DMS 273 (cell line): ENCODE data around the gene DCAF17.
"Not testable (repeated sequence)": the region's sequence is repeated elsewhere in the genome, so short reads cannot be mapped to it uniquely, and the experiment has no call there.

Experiments used
- DNase-seq: peaks from one replicate; lab custom pipeline; 2025; ENCODE audit not compliant: unreplicated experiment; lab: John Stamatoyannopoulos, UW

DCAF17 gene

DNA sequence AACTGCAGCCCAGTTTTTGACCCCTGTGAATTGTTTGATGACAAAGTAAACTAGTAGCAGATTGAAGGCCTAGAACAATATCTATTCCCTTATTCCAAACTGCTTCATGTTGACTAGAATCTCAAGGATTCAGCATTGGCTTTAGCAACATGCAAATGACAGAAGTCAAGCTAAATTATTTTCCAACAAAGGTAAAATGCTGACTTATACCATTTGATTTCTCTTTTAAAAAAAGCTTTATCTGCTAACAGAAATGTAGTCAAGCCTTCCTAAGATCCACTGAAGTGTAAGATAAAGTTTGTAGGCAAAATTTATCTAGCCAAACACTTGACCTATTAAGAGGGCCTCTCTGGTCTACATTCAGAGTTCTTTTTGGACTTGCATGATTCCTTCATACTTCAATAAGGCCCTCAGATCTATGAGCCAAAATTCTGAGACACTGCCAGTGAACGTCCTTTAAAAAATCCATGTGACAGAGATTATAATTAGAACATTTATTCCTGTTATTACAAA is 78.7 kb downstream of the DCAF17 start:
- no peak for DNase-seq

DNA sequence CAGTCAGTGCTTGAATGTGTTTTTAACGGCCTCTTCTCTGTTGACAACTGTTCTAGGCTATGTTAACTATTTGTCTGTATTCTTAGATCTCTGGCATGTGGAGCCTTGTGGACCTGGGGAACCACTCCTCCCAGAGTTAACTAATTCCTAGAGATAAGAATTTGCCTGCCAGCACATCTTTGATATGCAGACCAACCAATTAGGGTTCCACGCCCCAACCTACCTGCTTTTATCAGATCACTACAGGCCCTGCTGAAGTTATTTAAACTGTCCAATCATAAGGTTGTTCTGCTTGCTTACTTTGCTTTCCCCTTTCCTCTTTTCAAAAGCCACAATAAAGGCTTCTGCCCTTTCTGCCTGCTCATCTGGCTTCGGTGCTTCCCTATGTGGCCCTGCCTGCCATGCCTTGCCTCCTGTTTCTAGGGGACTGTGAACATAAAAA is 79.7 kb downstream of the DCAF17 start:
- DNase-seq: no peak

DNA sequence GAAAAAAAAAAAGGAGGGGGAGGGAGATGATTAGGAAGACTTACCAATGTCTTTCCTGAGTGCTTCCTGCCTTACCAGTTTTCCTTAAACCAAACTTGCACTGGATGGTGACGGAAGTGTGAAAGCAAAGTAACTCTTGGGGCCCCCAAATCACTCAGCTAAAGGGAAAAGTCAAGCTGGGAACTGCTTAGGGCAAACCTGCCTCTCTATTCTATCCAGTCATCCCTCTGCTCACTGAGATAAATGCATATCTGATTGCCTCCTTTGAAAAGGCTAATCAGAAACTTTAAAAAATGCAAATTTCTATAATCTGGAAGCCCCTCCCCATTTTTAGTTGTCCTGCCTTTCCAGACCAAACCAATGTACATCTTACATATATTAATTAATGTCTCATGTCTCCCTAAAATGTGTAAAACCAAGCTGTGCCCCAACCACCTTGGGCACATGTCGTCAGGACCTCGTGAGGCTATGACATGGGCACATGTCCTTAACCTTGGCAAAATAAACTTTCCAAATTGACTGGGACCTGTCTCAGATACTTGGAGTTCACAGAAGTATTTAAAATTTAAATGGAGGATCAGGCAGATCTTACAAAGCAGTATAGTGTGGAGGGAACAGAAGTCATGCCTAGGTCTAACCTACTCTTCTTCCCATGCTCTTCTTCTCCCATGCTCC is 81.0 kb downstream of the DCAF17 start:
- DNase-seq: no peak

DNA sequence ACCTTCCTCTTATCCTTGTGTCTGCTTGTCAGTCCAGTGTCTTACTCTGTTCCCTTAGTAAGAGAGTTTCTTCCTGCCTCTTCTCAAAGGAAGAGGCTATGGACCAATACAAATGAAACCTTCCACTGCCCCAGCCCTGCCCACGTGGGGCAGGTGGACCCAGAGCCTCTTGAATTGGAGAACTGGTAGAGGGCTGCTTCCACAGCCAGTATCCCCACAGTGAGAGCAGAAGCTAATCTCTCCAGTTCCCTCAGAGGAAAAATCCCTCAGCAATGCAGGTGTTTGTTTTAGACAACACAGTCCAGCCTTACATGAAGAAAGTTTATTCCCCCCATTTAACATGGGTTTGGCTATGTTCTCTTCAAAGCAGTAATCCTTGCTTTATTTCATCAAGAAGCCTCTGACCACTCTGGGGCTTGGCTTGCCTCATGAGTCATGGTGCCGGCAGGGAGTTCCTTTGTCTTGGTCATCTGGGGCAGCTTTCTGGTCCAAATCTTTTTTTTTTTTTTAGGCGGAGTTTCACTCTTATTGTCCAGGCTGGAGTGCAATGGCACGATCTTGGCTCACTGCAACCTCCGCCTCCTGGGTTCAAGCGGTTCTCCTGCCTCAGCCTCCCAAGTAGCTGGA is 81.8 kb downstream of the DCAF17 start:
- no peak for DNase-seq

DNA sequence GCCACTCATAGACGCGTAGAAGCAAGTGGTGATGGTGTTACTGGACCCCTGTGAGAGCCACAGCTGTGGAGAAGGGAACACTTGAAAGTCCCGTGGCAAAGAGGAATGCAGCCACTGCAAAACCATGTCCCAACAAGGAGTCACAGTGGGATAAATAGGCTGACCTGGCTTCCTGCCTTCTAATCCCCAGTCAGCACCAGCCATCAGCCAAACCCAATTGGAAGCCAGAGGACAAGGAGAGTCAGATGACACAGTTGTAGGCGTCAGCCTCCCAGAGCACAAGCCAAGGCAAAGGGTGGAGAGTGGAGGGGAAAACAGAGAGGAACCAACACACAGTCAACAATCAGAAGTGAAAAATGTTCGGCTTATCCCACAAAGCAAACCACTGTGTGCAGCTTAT is 82.8 kb downstream of the DCAF17 start:
- DNase-seq: no peak

DNA sequence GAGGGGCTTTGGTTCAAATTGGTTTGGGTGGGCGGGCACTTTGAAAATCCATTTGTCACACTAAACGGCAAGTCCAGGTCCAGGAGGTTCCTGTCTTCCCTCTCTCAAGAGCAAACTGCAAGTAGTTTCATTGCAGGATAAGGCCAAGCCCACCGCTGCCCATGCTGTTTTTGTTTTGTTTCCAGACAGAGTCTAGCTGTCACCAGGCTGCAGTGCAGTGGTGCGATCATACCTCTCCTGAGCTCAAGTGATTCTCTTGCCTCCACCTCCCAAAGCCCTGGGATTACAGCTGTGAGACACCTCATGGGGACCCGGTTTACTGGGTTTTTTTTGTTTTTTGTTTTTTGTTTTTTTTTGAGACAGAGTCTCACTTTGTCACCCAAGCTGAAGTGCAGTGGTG is 86.4 kb downstream of the DCAF17 start:
- DNase-seq: no peak

DNA sequence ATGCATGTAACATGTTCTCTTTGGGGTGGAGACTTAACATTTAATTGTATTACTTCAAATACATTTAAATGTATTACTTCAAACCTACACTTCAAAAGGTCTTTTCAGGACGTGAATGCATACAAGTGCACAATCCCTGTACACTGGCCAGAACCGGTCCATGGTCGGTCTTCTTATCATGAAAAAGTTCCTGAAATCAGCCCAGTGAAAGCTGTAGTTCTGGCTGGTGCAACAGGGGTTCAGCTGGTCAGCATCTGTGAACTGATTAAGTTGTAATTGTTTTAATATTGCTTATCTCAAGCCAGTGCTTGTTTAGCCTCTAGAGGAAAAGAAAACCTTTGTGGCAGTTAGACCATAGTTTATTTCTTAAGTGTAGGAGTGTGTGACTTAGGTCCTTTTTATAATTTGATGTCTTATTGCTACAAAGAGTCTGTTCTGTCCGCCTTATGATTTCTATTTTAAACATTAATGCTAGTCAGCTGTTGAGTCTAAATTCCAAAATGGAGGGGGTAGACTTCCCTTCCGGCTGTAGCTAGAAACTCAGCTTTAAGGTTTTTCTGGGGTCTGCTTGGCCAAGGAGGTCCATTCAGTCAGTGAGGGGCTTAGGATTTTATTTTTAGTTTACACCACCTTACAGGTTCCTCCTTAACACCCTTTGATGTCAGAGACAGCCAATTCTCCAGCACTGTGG is 87.5 kb downstream of the DCAF17 start:
- DNase-seq: no peak

DNA sequence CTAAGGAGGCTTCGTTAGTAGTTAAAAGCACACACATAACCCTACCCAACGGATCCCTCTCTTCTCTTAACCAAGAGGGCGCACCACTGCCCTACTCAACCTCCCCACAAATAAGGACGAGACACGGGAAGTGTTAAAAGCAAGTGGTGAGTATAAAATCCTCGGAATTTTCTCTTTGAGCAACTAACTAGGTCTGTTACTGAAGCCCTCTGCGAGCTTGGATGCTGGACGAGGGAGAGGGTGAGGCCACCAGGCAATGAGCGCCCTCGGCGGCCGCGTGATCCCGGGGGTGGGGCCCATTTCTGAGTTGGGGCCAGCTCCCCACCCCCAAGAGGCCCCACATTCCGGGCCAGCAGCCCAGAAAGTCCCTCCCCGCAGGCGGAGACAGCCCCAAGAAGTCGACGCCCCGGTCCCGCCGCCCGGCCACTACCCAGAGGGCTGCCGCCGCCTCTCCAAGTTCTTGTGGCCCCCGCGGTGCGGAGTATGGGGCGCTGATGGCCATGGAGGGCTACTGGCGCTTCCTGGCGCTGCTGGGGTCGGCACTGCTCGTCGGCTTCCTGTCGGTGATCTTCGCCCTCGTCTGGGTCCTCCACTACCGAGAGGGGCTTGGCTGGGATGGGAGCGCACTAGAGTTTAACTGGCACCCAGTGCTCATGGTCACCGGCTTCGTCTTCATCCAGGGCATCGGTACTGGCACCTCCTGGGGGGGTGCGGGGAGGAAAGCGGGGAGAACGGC is 88.2 kb downstream of the DCAF17 start, which contains the start of gene CYBRD1:
TSS of gene CYBRD1 (plus strand) at position 423 of the 736 bp plus-strand sequence. CDS start at position 495, 72 bp downstream.
- DNase-seq: peak; percentile 80

DNA sequence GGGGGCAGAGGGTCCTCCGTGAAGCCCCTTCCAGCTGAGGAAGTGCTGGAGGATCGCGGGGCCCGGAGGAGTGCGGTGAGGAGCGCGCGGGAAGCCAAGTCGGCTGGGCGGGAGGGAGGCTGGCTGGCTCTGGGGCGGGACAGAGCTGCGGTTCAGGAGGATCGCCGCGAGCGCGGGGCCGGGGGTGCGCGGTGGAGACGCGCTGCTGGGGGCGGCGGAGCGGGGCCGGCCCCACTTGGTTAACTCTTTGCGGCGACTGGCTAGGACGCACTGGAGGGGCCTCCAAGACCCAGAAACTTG is 88.7 kb downstream of the DCAF17 start:
- peak; percentile 79 for DNase-seq

DNA sequence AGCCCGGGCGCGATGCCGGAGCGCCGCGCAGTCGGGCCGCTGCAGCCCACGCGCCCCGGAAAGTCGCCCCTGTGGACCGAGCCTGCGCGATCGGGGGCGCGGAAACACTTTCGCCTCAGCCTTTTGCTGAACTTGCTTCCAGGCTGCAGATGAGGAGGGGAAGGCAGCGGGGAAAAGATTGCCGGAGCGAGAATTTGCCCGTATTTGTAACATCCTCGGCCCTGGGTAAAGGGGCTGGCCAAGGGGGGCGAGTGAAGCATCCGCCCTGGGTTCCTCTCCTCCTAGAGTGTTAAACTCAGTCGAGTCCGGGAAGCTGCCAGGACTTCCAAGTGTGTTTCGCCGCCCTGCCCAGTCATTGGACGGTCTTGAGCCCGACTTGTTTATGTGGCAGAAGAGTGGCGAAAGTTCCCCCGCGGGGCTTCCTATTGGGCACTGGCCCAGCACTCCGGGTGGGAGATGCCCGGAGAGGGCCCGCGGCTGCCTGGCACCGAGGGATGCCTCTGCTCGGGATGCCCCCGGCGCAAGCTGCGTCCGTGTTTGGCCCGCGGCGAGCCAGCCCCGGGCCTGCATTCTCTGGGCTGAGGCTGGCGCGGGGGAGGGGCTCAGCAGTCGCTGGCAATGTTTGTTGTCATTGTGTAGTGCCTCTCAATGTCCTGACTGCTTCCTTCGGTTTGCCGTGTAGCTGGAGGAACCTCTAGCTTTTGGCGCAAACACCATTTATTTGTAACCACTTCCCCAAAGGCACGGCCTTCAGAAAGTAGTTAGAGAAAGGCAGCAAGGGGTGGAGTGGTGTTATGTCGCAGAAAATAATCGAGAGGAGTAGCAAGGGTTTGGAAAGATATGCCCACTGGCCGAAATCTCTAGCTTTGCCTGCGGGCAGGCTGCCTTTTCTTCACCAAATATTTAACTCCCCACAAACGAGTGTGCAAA is 89.3 kb downstream of the DCAF17 start:
- DNase-seq: peak; percentile 83

DNA sequence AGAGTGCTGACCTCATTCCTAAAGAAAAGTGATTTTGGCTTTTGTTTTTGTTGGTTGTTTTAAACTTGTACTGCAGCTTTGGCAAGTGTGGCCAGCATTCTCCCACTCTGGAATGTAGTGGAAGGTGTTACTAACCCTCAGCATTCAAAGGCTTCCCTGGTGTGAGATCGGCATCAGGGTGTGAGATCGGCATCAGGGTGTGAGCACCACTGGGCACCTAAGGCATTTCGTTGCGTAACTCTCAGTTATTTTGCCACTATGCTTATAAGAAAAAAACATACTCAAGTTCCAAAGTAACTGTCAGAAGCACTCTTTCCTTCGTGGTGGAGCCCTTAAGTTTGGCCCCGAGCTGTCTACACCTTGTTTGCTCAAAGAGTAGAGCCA is 90.0 kb downstream of the DCAF17 start:
- DNase-seq: no peak

DNA sequence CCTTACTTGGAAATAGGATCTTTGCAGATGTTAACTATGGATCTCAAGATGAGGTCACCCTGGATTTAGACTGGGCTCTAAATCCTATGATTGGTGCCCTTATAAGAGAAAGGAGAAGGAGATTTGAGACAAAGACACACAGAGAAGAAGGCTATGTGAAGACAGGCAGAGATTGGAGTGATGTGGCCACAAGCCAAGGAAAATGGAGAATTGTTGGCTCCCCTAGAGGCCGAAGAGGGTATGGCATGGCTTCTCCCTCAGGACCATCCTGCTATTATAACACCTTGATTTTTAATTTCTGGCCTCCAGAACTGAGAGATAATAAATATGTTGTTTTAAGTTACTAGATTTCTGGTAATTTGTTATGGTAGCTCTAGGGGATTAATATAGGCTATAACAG is 95.9 kb downstream of the DCAF17 start:
- peak; percentile 57 for DNase-seq

DNA sequence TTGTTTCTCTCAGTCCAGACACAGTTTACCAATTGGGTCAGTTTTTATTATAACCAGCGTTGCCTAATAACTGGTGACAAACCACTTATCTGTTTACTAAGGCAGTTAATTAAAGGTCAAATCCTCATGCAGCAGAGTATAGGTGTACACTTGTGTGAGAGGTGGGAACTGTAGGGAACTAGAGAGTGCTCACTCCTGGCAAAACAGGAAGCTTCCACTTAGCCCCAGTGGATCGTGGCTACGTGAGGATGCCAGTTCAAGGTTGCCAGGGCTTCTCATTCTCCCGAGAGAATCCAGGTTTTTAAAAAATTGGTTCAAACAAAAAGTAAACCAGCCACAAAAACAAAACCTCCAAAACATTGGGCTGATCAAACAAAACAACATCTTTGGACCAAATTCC is 96.4 kb downstream of the DCAF17 start:
- DNase-seq: no peak

DNA sequence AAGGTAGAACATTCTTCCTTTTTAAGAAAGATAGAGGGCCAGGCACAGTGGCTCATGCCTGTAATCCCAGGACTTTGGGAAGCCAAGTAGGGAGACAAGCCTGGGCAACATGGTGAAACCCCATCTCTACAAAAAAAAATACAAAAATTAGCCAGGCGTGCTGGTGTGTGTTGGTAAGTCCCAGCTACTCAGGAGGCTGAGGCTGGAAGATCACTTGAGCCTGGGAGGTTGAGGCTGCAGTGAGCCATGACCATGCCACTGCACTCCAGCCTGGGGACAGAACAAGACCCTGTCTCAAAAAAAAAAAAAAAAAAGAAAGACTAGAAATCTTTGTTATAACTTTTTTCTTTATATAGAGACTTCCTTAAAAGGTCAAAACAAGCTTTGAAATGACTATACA is 96.8 kb downstream of the DCAF17 start:
- DNase-seq: not testable (repeated sequence)

DNA sequence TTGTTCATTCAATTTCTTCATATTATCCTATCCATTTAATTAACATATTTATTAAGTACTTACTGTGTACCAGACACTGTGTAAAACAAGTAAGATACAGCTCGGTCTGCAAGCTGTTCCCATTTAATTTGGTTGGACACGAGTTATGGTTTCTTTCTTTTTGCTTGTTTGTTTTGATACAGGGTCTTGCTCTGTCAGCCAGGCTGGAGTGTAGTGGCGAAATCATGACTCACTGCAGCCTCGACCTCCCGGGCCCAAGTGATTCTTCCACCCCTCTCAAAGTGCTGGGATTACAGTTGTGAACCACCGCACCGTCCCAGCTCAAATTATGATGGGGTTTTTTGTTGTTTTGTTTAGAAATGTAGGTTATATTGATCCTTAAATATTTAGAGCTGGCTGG is 97.3 kb downstream of the DCAF17 start:
- DNase-seq: no peak

DNA sequence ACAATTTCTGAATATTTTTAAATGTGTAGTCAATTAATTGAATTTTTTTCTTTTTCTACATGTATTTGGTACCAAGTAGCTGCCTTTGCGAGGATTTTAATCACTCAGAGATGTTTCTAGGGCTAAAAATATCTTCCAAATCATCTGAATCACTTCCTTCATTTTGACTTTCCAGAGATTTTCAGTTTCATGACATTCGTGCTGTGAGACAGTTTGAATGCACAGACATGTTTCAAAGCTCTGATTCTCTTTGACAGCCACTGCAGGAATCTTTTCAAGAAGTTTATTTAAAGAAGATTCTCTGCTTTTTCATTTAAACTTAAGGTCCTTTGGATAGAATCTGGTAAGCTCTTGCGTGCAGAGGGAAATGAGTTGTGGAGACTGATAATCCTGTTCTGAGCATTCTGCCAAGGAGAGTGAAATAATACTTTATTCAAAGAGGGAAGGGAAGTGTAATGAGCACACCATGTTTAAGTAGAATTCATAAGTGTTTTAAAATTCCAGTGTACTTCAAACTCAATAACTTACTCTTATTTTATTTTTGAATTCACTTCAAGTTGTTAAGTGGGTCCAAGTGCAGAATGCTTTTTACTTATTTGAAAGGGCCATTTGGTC is 97.9 kb downstream of the DCAF17 start:
- no peak for DNase-seq

DNA sequence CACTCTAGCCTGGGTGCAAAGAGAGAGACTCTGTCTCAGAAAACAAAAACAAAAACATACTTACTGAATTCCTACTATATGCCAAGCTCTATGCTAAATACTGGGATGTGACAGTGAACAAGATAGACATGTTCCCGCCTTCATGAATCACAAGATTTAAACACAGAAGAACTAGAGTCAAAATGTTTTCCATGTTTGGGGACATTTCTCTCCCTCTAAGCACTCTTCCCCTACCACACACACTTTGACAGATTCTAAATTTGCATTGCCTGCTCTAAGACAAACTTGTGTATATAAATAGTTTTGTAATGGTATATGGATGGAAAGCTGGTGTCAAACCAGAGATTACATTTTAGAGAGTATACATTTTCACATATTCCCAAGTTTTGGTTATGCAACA is 99.3 kb downstream of the DCAF17 start:
- no peak for DNase-seq
